ENCODE results near the gene TM7SF3.

Gene TM7SF3

GRCh38 chr12:26929590-26929989 is 84.6 kb downstream of the TM7SF3 start:
- no peak for DNase-seq (ENCODE audit: low read depth in 2 of 2)

GRCh38 chr12:26928661-26929060 is 85.5 kb downstream of the TM7SF3 start:
- no peak for DNase-seq (ENCODE audit: low read depth in 2 of 2)

Data from stimulated activated CD8-positive, alpha-beta memory T cell treated with anti-CD3 and anti-CD28 coated beads, Interleukin-2, amount 100 ng/mL, for 1 hour (primary cell).